Osteocyte (in vitro differentiated cells): ENCODE data around the gene TGFBR3. TPM values are rescaled to one million over a fixed set of nuclear protein-coding genes. Genes with fewer than 3 reads are reported as not detected.

Experiments
- DNase-seq: peaks from one replicate; pipeline ENCODE4 v3.0.0; 2021; ENCODE audit warnings: mixed read lengths; ENCODE audit not compliant: unreplicated experiment; ENCODE audit errors: extremely low spot score
- H3K27ac Mint-ChIP-seq: one replicate; pipeline ENCODE4 v1.8.0; 2021; ENCODE audit warnings: mild to moderate bottlenecking, mixed read lengths; ENCODE audit not compliant: unreplicated experiment
- H3K27me3 Mint-ChIP-seq: one replicate; pipeline ENCODE4 v1.8.0; 2021; ENCODE audit warnings: mixed read lengths; ENCODE audit not compliant: unreplicated experiment
- H3K36me3 Mint-ChIP-seq: one replicate; pipeline ENCODE4 v1.8.0; 2021; ENCODE audit warnings: mixed read lengths; ENCODE audit not compliant: unreplicated experiment
- H3K4me1 Mint-ChIP-seq: one replicate; pipeline ENCODE4 v1.8.0; 2021; ENCODE audit warnings: mixed read lengths; ENCODE audit not compliant: unreplicated experiment
- H3K4me3 Mint-ChIP-seq: one replicate; pipeline ENCODE4 v1.8.0; 2021; ENCODE audit warnings: mild to moderate bottlenecking, moderate library complexity, mixed read lengths; ENCODE audit not compliant: unreplicated experiment
- H3K9me3 Mint-ChIP-seq: one replicate; pipeline ENCODE4 v1.8.0; 2021; ENCODE audit warnings: mixed read lengths; ENCODE audit not compliant: unreplicated experiment
- total RNA-seq: library from RNA; stranded (reverse); gene quantifications from 2 replicates; pipeline ENCODE4 v1.2.1, GENCODE V29; 2021
- TF ChIP-seq, protein P1 (sequence below): fragments of 200-600 bp; sonication (generic); IDR thresholded peaks from 2 replicates; pipeline ENCODE4 v1.5.0; 2021; ENCODE audit warnings: antibody characterized with exemption, mild to moderate bottlenecking, moderate library complexity

The TGFBR3 gene
- total RNA-seq, 1 donor from 2014 or later: 14.1 TPM

DNA sequence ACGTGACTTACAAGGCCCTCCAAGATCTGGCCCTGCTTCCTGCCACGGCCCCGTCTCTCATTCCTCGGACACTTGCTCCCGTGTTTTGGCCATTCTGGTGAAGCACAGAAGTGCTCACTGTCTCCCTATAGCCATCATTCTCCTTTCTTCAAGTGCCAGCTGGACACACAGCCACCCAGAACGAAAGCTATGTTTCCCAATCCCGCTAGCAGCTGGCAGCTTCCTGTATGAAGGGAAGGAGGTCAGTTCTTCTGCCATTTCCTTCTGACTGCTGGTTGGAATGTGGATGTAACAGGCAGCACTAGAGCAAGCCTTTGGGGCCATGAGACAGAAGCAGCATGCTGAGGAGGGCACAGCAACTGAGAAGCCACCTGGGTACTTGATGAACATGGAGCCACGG, 82.8 kb downstream of the TGFBR3 start:
- Mint-ChIP-seq H3K36me3 (peaks cover 2% of the 10 kb centered on the region), H3K27ac (no peak overlapping the region), H3K4me3 (no peak overlapping the region), H3K27me3 (no peaks in the 10 kb centered on the region), H3K9me3 (no peaks in the 10 kb centered on the region), H3K4me1 (peaks cover 72% of the 10 kb centered on the region)
- TF ChIP-seq, protein P1, sequence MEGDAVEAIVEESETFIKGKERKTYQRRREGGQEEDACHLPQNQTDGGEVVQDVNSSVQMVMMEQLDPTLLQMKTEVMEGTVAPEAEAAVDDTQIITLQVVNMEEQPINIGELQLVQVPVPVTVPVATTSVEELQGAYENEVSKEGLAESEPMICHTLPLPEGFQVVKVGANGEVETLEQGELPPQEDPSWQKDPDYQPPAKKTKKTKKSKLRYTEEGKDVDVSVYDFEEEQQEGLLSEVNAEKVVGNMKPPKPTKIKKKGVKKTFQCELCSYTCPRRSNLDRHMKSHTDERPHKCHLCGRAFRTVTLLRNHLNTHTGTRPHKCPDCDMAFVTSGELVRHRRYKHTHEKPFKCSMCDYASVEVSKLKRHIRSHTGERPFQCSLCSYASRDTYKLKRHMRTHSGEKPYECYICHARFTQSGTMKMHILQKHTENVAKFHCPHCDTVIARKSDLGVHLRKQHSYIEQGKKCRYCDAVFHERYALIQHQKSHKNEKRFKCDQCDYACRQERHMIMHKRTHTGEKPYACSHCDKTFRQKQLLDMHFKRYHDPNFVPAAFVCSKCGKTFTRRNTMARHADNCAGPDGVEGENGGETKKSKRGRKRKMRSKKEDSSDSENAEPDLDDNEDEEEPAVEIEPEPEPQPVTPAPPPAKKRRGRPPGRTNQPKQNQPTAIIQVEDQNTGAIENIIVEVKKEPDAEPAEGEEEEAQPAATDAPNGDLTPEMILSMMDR: no peak
- no peak for DNase-seq

DNA sequence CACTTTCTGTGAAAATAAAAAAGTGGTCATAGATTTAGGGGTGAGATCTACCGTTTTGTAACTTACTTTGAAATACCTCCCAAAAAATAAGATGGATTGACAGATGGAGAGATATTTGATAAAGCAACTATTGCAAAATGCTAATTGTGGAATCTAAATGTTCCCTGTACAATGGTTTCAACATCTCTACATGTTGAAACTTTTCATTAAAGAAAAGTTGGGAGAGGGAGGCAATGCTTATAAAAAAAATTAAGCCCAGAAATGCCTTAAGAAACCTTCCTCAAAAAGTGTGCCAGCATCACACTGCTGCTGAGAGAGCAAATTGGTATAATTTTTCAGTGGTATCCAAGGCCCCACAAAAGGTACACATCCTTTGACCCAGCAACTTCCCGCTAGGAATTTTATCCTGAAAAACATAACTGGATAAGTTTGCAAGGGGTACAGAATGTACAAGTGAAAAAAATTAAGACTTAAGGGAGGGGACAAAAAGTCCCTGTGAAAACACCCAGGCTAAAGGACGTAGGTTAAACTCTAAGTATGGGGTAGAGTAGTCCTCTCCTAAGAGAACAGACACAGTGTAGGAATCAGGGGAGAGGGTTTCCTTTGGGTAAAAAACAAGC, 84.3 kb downstream of the TGFBR3 start:
- peaks cover 66% of the 10 kb centered on the region for H3K4me1 Mint-ChIP-seq
- H3K27me3 Mint-ChIP-seq: no peaks in the 10 kb centered on the region
- H3K27ac Mint-ChIP-seq: no peak overlapping the region
- TF ChIP-seq, protein P1: no peak
- H3K36me3 Mint-ChIP-seq: peaks cover 2% of the 10 kb centered on the region
- no peak overlapping the region for H3K4me3 Mint-ChIP-seq
- H3K9me3 Mint-ChIP-seq: no peaks in the 10 kb centered on the region
- no peak for DNase-seq

DNA sequence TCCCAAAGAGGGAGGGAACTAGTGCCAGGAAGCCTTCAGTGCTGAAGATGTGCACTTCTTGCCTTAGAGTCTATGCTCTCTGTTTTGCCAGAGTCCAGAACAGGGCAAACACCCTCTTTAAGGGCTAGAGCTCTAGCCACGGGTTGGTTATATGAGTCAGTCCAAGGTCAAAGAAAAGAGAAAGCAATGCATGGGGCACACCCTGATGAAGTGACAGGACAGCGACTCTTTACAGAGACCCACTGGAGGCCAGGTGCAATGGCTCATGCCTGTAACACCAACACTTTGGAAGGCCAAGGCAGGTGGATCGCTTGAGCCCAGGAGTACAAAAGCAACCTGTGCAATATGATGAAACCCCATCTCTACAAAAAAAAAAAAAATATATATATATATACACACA, 86.1 kb downstream of the TGFBR3 start:
- no peak overlapping the region for H3K4me3 Mint-ChIP-seq
- no peaks in the 10 kb centered on the region for H3K27me3 Mint-ChIP-seq
- DNase-seq: no peak
- H3K27ac Mint-ChIP-seq: no peak overlapping the region
- H3K9me3 Mint-ChIP-seq: no peaks in the 10 kb centered on the region
- H3K4me1 Mint-ChIP-seq: peaks cover 64% of the 10 kb centered on the region
- TF ChIP-seq, protein P1: no peak
- peaks cover 6% of the 10 kb centered on the region for H3K36me3 Mint-ChIP-seq

DNA sequence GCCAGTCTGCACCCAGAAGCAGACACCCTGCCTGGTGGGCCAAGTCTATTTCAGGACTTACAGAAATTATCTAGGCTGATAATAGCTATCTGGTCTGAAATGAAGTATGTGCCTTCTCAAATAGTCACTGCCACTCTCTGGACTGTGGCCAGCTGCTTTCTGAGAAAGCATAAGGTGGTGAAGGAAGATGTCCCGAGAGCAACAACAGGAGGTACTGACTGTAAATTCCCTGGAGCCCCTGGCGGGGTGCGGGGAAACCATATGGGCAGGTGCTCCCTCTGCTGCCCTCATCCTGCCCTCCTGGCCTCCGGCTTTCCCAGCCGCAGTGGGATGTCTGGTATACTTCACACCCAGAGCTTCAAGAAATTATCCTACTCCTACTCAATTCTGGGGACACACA, 86.8 kb downstream of the TGFBR3 start:
- DNase-seq: no peak
- H3K4me3 Mint-ChIP-seq: no peak overlapping the region
- peaks cover 63% of the 10 kb centered on the region for H3K4me1 Mint-ChIP-seq
- peaks cover 9% of the 10 kb centered on the region for H3K36me3 Mint-ChIP-seq
- no peak overlapping the region for H3K27ac Mint-ChIP-seq
- no peaks in the 10 kb centered on the region for H3K27me3 Mint-ChIP-seq
- TF ChIP-seq, protein P1: no peak
- H3K9me3 Mint-ChIP-seq: peaks cover 3% of the 10 kb centered on the region

DNA sequence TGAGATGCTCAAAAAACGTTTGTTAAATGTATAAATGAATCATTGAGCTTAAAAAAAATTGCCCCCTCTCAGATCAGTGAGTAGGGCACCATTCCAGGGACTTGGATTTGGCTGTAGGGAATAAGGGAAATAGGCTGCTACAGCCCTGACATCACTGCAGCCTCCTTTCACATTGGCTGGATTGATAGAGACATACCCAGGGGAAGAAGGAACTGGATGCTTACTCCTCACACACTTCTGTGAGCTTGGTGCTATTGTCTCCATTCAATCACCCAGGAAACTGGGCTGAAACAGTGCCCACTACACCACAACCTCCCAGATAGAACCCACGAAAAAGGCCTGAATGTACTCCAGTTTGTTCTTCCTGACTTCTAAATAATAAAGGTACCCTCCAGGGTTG, 87.2 kb downstream of the TGFBR3 start:
- Mint-ChIP-seq H3K4me1 (peaks cover 59% of the 10 kb centered on the region), H3K27me3 (no peaks in the 10 kb centered on the region), H3K9me3 (peaks cover 3% of the 10 kb centered on the region), H3K27ac (no peak overlapping the region), H3K4me3 (no peak overlapping the region), H3K36me3 (peaks cover 9% of the 10 kb centered on the region)
- no peak for DNase-seq
- TF ChIP-seq, protein P1: no peak
